GM18526 (cell line): Measurements from ENCODE around the gene SUCNR1.

Experiments used
- POLR2A ChIP-seq: IDR thresholded peaks from 3 replicates; pipeline ENCODE4 v1.6.1; 2011; ENCODE audit not compliant: insufficient read length; ENCODE audit errors: extremely low read depth

Gene SUCNR1

GRCh38 chr3:151866711-151867410 is 6.6 kb upstream of the SUCNR1 start:
- no peak for TF ChIP-seq POLR2A

GRCh38 chr3:151867666-151868065 is 5.8 kb upstream of the SUCNR1 start:
- no peak for TF ChIP-seq POLR2A

GRCh38 chr3:151869181-151869580 is 4.3 kb upstream of the SUCNR1 start:
- no peak for TF ChIP-seq POLR2A

GRCh38 chr3:151871639-151872468 is 1.6 kb upstream of the SUCNR1 start:
- no peak for TF ChIP-seq POLR2A

- TF ChIP-seq POLR2A: no peak
Measured at GRCh38 chr3:151875759-151876158, 2.3 kb downstream of the SUCNR1 start.

- TF ChIP-seq POLR2A: no peak
Measured at GRCh38 chr3:151877269-151877668, 3.8 kb downstream of the SUCNR1 start.

GRCh38 chr3:151878465-151878864 is 5.0 kb downstream of the SUCNR1 start:
- no peak for TF ChIP-seq POLR2A

- no peak for TF ChIP-seq POLR2A
Measured at GRCh38 chr3:151879037-151879436, 5.6 kb downstream of the SUCNR1 start.

GRCh38 chr3:151879679-151880415 is 6.4 kb downstream of the SUCNR1 start:
- no peak for TF ChIP-seq POLR2A

- no peak for TF ChIP-seq POLR2A
Measured at GRCh38 chr3:151880416-151880690, 6.9 kb downstream of the SUCNR1 start.

GRCh38 chr3:151881137-151881536 is 7.7 kb downstream of the SUCNR1 start:
- no peak for TF ChIP-seq POLR2A

- TF ChIP-seq POLR2A: no peak
Measured at GRCh38 chr3:151890721-151891141, 17.3 kb downstream of the SUCNR1 start.

- TF ChIP-seq POLR2A: no peak
Measured at GRCh38 chr3:151891721-151892120, 18.3 kb downstream of the SUCNR1 start.

GRCh38 chr3:151894219-151894618 is 20.8 kb downstream of the SUCNR1 start:
- no peak for TF ChIP-seq POLR2A

- TF ChIP-seq POLR2A: no peak
Measured at GRCh38 chr3:151895478-151896241, 22.2 kb downstream of the SUCNR1 start.
